Epithelial cell of esophagus (primary cell): ENCODE measurements around the gene RGS6.

Experiments used
- DNase-seq: peaks from one replicate; pipeline ENCODE4 v3.0.0; 2010; ENCODE audit warnings: low read depth
- H3K4me3 ChIP-seq: 2 replicates; pipeline ENCODE4 v1.5.1; 2011; ENCODE audit warnings: mild to moderate bottlenecking, low read length, control low read depth
- TF ChIP-seq, protein P1 (sequence below): IDR thresholded peaks from 2 replicates; pipeline ENCODE4 v1.5.1; 2011; ENCODE audit warnings: low read depth, mild to moderate bottlenecking, low read length, control low read depth, inconsistent platforms; ENCODE audit not compliant: insufficient read depth; ENCODE audit errors: missing control alignments

The RGS6 gene

DNA sequence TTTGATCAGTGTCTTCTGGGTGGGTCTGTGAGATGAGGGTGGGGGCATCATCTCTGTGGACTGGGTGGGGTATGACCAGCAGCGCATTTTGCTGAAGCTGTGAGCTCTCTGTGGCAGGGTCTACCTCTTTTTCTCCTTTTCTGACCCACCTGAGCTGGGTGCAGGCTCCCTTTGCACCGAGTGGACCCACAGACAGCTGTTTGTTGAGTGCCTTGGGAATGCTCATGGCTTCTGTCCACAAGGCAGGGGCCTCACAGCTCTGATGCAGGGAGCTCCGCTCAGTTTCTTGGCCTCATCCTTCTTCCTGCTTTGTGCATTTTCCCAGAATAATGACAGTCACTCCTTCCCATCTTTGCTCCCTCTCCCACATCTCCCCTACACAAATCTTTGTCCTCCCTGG is 581.1 kb downstream of the RGS6 start:
- no peak for DNase-seq
- no peak overlapping the region for H3K4me3 ChIP-seq
- TF ChIP-seq, protein P1, sequence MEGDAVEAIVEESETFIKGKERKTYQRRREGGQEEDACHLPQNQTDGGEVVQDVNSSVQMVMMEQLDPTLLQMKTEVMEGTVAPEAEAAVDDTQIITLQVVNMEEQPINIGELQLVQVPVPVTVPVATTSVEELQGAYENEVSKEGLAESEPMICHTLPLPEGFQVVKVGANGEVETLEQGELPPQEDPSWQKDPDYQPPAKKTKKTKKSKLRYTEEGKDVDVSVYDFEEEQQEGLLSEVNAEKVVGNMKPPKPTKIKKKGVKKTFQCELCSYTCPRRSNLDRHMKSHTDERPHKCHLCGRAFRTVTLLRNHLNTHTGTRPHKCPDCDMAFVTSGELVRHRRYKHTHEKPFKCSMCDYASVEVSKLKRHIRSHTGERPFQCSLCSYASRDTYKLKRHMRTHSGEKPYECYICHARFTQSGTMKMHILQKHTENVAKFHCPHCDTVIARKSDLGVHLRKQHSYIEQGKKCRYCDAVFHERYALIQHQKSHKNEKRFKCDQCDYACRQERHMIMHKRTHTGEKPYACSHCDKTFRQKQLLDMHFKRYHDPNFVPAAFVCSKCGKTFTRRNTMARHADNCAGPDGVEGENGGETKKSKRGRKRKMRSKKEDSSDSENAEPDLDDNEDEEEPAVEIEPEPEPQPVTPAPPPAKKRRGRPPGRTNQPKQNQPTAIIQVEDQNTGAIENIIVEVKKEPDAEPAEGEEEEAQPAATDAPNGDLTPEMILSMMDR = no peak

DNA sequence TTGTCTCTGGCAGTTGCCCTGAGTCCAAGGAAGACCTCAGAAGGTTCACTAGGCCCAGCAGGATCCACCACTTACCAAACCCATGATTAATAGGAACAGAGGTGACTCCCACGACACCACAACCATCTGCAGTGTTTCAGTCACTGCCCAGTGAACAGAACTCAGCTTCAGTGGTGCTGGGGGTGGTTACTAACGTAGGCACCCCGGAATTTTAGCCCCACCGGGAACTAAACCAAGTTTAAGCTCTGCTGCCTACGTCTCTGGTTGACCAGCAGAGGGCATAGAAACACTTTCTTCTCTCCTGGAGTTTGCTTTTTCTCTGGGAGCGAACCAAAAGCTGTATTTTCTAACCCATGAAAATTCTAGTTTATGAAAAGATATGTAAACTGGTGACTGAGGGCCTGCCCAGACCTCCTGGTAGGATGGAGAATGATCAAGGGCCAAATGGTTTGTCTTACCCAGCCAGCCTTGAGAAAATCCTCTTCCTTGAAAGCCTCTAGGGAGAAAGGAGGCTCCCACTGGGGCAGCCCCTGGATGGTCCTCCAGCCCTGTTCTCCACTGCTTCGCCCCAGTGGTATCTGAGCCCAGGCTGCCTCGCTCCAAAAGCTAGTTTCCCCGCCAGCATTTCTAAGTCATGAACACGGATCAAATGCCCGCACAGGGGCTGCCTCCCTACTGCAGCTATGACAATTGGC is 581.9 kb downstream of the RGS6 start:
- DNase-seq = peak; percentile 48

DNA sequence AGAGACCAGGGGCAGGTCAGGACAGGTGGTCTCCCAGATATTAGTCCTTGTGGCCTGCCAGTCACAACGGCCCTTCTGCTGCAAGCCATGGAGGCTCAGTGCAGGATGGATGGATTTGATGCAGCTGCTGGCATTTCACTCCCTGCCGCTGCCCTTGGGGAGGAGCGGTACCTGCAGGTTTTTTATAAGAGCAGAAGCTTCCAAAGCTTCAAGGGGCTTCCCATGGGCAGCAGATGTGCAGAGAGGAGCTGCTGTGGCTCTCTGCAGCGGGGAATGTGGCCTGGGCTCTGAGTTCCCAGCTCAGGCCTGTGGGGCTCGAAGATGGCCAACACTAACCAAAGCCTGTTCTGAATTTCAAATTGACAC is 582.4 kb downstream of the RGS6 start:
- DNase-seq = no peak
- H3K4me3 ChIP-seq = no peak overlapping the region
- TF ChIP-seq, protein P1 = no peak

More for the DNA sequence above, 581.9 kb downstream of the RGS6 start:
- no peak overlapping the region for H3K4me3 ChIP-seq
- TF ChIP-seq, protein P1 = peak; percentile 77

DNA sequence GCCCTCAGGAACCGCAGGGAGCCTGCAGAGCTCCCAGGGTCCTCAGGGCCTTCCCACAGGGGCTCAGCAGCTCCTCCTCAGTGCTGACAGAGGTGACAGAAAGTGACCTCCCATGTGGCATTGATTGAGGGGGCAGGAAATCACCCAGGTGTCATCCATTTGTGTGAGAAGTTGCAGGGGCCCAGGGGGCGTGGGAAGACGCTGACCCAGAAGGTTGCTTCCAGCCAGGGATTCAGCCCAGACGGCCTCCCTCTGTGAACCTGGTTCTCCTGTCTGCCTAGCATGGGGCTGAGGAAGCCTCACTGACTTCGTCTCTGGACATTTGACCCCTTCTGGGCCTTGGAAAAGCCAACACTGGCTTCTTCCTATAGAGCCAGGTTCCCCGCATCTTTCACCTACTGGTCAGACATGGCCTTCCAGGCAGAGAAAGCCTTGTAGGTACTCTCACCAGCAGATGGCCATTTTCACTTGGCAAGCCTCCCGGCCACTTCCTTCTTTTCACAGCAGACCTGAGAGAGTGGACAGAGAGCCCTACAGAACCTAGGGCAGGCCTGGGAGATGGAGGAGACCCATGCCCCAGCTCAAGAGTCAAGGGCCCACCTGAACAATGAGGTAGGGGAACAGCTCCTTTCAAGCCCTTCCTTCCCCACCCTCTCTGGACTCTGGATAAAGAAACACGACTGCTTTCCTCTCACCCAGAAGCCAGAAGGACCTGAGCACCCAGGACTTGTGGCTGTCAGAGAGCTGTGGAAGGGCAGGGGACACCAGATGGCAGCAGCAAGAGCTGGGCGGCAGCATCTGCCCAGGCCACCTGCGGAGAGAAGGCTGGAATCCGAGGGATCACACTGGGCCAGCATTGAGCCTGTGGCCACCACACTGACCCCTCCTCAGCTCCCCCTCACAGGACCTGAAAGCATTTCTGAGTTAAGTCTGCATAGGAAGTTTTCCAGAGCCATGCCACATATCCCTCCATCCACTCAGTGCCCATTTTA is 583.8 kb downstream of the RGS6 start:
- TF ChIP-seq, protein P1 = no peak
- DNase-seq = no peak
- H3K4me3 ChIP-seq = no peak overlapping the region

DNA sequence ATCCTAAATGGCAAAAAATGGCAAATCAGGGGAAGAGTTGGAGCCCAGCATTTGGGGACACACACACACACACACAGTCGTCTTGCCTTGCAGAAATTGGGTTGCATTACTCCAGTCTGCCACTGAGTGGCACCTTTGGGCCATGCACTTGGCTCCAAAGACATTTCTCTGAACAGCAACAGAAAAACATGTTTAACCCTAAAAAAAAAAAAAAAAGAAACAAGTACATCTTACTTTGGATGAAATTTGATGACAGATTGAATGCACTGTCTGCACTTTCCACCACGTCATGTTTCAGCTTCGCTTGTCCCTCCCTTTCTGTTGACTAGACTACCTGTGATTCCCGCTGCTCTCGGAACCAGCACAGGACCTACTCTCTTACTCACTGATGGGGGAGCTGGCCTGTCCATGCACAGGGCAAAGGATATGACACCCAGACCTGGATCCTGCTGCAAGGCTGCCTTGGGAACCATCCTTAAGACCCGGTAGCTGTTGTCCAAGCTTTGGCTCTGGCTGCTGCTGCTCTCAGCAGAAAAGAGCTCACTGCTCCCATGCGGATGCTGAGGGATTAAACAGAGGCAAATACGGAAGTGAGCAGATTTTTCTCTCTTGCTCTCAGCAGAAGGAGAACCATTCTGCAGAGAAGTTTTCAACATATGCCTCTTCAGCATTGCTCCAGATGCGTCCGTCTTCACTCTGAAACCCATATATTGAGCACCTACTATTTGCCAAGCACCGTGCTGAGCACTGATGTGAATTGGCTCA is 584.9 kb downstream of the RGS6 start:
- H3K4me3 ChIP-seq = no peak overlapping the region
- TF ChIP-seq, protein P1 = peak; percentile 96
- DNase-seq = peak; percentile 76

DNA sequence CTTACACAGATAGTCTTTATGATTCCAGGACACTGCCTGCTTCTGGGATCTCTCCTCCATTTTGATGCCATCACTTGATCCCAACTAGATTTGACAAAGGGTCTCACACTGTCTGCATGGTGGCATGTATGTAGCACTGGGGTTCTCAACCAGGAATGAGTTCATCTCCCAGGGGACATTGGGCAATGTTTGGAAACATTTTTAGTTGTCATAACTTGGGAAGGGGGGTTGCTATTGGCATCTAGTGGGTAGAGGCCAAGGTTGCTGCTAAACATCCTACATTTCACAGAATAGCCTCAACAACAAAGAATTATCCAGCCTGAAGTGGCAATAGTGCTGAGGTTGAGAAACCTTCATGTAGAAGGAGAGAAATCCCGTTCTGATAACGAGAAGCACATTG is 585.5 kb downstream of the RGS6 start:
- TF ChIP-seq, protein P1 = no peak
- no peak overlapping the region for H3K4me3 ChIP-seq
- no peak for DNase-seq
